Measurements from ENCODE around the gene CNTNAP2. TPM values are rescaled to one million over a fixed set of nuclear protein-coding genes. Genes with fewer than 3 reads are reported as not detected.

CNTNAP2 gene
- total and polyA plus RNA-seq, 7 donors, result 0.60 to 2.4 (median 1.7) TPM

- H3K27me3 ChIP-seq, result no peaks in the 10 kb centered on the region
- intact Hi-C loops (cut with DNase I), result no loop called here
- peak overlapping the region in 3 of 4 donors; percentile 32 to 53 (median 52) for H3K27ac ChIP-seq
- TF ChIP-seq, protein P1, sequence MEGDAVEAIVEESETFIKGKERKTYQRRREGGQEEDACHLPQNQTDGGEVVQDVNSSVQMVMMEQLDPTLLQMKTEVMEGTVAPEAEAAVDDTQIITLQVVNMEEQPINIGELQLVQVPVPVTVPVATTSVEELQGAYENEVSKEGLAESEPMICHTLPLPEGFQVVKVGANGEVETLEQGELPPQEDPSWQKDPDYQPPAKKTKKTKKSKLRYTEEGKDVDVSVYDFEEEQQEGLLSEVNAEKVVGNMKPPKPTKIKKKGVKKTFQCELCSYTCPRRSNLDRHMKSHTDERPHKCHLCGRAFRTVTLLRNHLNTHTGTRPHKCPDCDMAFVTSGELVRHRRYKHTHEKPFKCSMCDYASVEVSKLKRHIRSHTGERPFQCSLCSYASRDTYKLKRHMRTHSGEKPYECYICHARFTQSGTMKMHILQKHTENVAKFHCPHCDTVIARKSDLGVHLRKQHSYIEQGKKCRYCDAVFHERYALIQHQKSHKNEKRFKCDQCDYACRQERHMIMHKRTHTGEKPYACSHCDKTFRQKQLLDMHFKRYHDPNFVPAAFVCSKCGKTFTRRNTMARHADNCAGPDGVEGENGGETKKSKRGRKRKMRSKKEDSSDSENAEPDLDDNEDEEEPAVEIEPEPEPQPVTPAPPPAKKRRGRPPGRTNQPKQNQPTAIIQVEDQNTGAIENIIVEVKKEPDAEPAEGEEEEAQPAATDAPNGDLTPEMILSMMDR (IDR thresholded peaks at IDR 0.05), result no peak
- TF ChIP-seq EP300 (IDR thresholded peaks at IDR 0.05), result no peak
- TF ChIP-seq POLR2A (IDR thresholded peaks at IDR 0.05), result no peak
- TF ChIP-seq POLR2AphosphoS5 (IDR thresholded peaks at IDR 0.05), result peak in 3 of 4 donors; percentile 49 to 66 (median 51)
- H3K4me1 ChIP-seq, result peaks cover 0 to 9% (median 4%) of the 10 kb centered on the region in 4 donors
- WGBS, 2 donors, result 75 to 82% methylated on average over 5 of the region's 5 CpGs
- H3K36me3 ChIP-seq, result no peaks in the 10 kb centered on the region
- no peaks in the 10 kb centered on the region for H3K9me3 ChIP-seq
- H3K4me3 ChIP-seq, result no peak overlapping the region
- DNase-seq, result peak; percentile 84
Observed at GRCh38 chr7:148260599-148260998, 2144.0 kb downstream of the CNTNAP2 start.

DNA sequence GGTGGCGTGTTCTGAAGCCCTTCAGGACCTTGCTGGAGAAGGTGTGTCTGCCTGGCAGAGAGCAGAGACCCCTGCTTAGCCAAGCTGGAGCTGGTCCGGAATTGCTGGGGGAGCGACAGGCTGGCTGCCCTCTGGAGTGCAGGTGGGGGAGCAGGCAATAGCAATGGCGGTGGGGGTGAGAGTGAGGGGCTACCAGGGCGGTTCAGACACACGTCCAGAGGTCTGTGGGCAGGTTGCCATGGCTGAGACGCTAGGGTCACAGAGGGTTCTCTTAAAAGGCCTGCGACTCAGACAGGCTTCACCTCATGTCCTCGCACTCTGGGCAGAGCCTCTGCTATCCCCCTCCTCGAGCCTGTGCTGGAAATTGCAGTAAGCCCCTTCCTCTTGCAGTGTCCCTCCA lies 2144.9 kb downstream of the CNTNAP2 start:
- H3K27ac ChIP-seq, result peak overlapping the region in 2 of 4 donors; percentile 32 to 42
- DNase-seq, result no peak
- no peaks in the 10 kb centered on the region for H3K27me3 ChIP-seq
- no peaks in the 10 kb centered on the region for H3K36me3 ChIP-seq
- 90 to 96% methylated on average over 10 of the region's 10 CpGs for whole genome bisulfite sequencing, 2 donors
- TF ChIP-seq POLR2AphosphoS5 (IDR thresholded peaks at IDR 0.05), result no peak
- no peak for TF ChIP-seq POLR2A (IDR thresholded peaks at IDR 0.05)
- no peak for TF ChIP-seq EP300 (IDR thresholded peaks at IDR 0.05)
- TF ChIP-seq, protein P1 (IDR thresholded peaks at IDR 0.05), result no peak
- intact Hi-C loops (cut with DNase I), result no loop called here
- H3K4me1 ChIP-seq, result peaks cover 0 to 9% (median 4%) of the 10 kb centered on the region in 4 donors
- no peak overlapping the region for H3K4me3 ChIP-seq
- H3K9me3 ChIP-seq, result no peaks in the 10 kb centered on the region

DNA sequence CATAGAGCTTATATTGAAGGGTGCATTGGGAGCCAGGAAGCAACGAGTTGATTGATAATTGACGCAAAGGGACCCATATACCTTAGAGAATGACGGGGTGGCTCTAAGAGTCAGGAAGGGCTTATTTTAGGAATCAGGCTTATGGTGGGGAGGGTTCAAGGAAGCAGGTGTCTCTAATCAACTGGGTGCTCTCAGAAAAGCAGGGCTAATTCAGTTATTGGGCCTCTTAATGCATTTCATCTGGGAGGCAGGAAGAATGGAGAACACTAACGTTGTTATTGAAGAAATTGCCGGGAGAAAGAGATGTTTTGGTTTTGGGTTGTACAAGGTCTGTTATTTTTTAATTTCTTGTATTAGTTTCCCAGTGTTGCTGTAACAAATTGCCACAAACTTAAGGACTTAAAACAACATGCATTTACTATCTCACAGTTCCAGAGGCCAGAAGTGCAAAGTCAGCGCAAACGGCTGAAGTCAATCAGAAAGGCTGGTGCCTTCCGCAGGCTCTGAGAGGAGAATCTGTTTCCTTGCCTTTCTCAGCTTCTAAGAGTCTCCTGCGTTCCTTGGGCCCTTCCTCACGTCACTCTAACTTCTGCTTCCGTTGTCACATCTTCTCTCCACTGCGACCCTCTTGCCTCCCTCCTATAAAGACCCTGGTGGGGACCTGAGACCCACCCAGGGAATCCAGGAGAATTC lies 2145.5 kb downstream of the CNTNAP2 start:
- WGBS, 2 donors, result 48 to 63% methylated on average over 12 of the region's 12 CpGs

DNA sequence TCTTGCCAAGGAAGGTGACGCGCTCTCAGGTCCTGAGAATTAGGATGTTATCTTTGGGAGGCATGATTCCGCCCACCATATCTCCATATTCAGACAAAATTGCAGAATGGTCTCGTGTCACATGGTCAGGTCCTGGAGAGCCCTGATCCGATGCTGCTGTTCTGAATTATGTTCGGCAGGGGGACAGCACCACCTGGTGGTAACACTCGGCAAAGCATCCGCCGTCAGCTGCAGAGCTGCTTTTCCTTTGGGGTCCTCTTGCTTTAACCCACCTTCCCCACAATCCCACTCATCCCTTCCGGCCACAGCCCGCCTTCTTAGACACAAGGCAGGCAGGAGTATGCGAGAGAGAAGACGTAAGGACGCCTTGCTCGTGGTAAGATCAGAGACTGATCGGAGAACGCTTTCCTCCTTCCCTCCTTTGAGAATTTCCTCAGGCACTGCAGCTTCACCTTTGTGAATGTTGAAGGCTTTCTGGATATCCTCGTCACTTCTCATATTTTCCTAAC lies 2146.2 kb downstream of the CNTNAP2 start:
- Histone ChIP-seq H3K27me3 (no peaks in the 10 kb centered on the region), H3K4me1 (peaks cover 0 to 9% (median 4%) of the 10 kb centered on the region in 4 donors), H3K4me3 (peak overlapping the region in 1 of 4 donors; percentile 11), H3K27ac (no peak overlapping the region), H3K36me3 (no peaks in the 10 kb centered on the region), H3K9me3 (no peaks in the 10 kb centered on the region)
- intact Hi-C loops (cut with DNase I), result no loop called here
- TF ChIP-seq, protein P1 (IDR thresholded peaks at IDR 0.05), result peak; percentile 55 to 95 (median 81)
- no peak for TF ChIP-seq POLR2AphosphoS5 (IDR thresholded peaks at IDR 0.05)
- DNase-seq, result peak; percentile 79
- WGBS, 2 donors, result 8% methylated on average over 18 of the region's 18 CpGs

More for the DNA sequence above, 2145.5 kb downstream of the CNTNAP2 start:
- no peak overlapping the region for H3K4me3 ChIP-seq
- H3K4me1 ChIP-seq, result peaks cover 0 to 9% (median 4%) of the 10 kb centered on the region in 4 donors
- H3K27ac ChIP-seq, result no peak overlapping the region
- no peaks in the 10 kb centered on the region for H3K36me3 ChIP-seq
- no peaks in the 10 kb centered on the region for H3K9me3 ChIP-seq
- H3K27me3 ChIP-seq, result no peaks in the 10 kb centered on the region
- DNase-seq, result no peak
- intact Hi-C loops (cut with DNase I), result no loop called here
- no peak for TF ChIP-seq EP300 (IDR thresholded peaks at IDR 0.05)
- no peak for TF ChIP-seq POLR2AphosphoS5 (IDR thresholded peaks at IDR 0.05)
- no peak for TF ChIP-seq POLR2A (IDR thresholded peaks at IDR 0.05)
- TF ChIP-seq, protein P1 (IDR thresholded peaks at IDR 0.05), result no peak
